Activated CD4-positive, alpha-beta T cell treated with anti-CD3 and anti-CD28 coated beads, Interleukin-2, amount 50 U/mL, for 1 hour (primary cell): ENCODE measurements around the gene RIMS3.

Experiments used
- DNase-seq: peaks from one replicate; pipeline ENCODE4 v3.0.0-alpha.2; 2020

The RIMS3 gene

GRCh38 chr1:40690771-40691537 is 25.5 kb upstream of the RIMS3 start:
- DNase-seq, result no peak

- DNase-seq, result no peak
Measured at GRCh38 chr1:40689737-40690136, 24.3 kb upstream of the RIMS3 start.

- DNase-seq, result no peak
Measured at GRCh38 chr1:40687661-40688060, 22.2 kb upstream of the RIMS3 start.

GRCh38 chr1:40687059-40687458 is 21.6 kb upstream of the RIMS3 start:
- DNase-seq, result no peak

- DNase-seq, result no peak
Measured at GRCh38 chr1:40684669-40685068, 19.2 kb upstream of the RIMS3 start.

- no peak for DNase-seq
Measured at GRCh38 chr1:40679165-40679953, 13.9 kb upstream of the RIMS3 start.

- no peak for DNase-seq
Measured at GRCh38 chr1:40676501-40676900, 11.0 kb upstream of the RIMS3 start.

GRCh38 chr1:40673452-40673851 is 8.0 kb upstream of the RIMS3 start:
- DNase-seq, result no peak

GRCh38 chr1:40668769-40669525 is 3.5 kb upstream of the RIMS3 start:
- peak; percentile 85 for DNase-seq

GRCh38 chr1:40664791-40665190 is 691 bp downstream of the RIMS3 start:
- no peak for DNase-seq

GRCh38 chr1:40664167-40664537 is 1.3 kb downstream of the RIMS3 start:
- no peak for DNase-seq

- no peak for DNase-seq
Measured at GRCh38 chr1:40663324-40664166, 1.9 kb downstream of the RIMS3 start.

- DNase-seq, result no peak
Measured at GRCh38 chr1:40662864-40663263, 2.6 kb downstream of the RIMS3 start.

- no peak for DNase-seq
Measured at GRCh38 chr1:40662151-40662550, 3.3 kb downstream of the RIMS3 start.

- DNase-seq, result no peak
Measured at GRCh38 chr1:40661678-40662077, 3.8 kb downstream of the RIMS3 start.

- no peak for DNase-seq
Measured at GRCh38 chr1:40659649-40659947, 5.9 kb downstream of the RIMS3 start.

GRCh38 chr1:40658751-40659648 is 6.5 kb downstream of the RIMS3 start:
- DNase-seq, result no peak

- DNase-seq, result no peak
Measured at GRCh38 chr1:40657046-40657445, 8.4 kb downstream of the RIMS3 start.

GRCh38 chr1:40653851-40654537 is 11.5 kb downstream of the RIMS3 start:
- DNase-seq, result no peak

GRCh38 chr1:40652979-40653378 is 12.5 kb downstream of the RIMS3 start:
- DNase-seq, result no peak

GRCh38 chr1:40652468-40652867 is 13.0 kb downstream of the RIMS3 start:
- DNase-seq, result no peak
